ENCODE data around the gene URB2.
"Not testable (repeated sequence)": the region's sequence is repeated elsewhere in the genome, so short reads cannot be mapped to it uniquely, and the experiment has no call there.

The URB2 gene

DNA sequence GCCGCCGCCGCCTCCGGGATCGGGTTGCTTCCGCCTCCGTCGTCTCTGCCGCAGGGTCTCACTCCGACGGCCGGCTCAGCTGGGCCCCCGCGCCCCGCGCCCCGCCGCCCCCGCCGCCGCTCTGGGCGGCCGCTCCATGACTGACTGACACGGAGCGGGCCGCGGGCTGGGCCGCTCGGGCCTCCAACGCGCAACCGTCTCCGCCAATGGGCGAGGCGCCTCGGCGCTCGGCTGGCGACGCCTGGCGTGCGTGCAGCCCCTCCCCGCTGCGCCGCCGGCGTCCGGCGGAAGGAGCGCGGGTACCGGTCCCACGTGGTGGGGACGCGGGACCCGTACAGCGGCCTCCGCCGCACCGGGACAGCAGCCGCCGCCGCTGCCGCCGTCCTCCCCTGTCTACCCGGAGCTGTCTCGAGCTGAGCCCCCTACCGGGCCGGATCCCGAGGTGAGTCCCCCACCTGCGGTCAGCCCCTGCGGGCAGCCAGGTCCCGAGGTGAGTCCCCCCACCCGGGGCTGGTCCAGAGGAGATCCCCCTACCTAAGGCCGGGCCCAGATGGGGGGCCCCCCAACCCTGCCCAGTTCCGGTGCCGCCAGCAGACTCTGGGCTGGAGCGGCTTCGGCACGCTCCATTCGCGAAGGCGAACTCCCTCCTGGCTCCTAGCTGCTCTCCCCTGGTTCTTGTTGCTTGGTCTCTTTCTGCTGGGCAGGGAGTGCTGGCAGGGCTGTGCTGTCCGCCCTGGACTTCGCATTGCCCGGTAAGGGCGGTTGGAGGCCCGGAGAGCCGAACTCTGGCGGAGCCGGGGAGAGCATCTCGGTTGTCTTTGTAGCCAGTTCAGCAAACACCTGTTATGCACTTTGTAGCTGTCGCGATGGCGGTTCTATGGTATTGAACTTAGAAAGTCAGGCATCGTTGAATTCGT is at the start of gene URB2, which contains the start of gene TAF5L:
Gene URB2, plus strand, starts transcription at position 333 of the 917 bp plus-strand sequence. CDS start 1,387 bp downstream, outside the sequence.
Gene TAF5L, minus strand, starts transcription at position 208 of the 917 bp plus-strand sequence. CDS start 11,640 bp downstream, outside the sequence.
- DNase-seq (ENCODE audit: low read depth in 4 of 4, low spot score in 1 of 4) = peak; percentile 56 to 81 (median 68)

DNA sequence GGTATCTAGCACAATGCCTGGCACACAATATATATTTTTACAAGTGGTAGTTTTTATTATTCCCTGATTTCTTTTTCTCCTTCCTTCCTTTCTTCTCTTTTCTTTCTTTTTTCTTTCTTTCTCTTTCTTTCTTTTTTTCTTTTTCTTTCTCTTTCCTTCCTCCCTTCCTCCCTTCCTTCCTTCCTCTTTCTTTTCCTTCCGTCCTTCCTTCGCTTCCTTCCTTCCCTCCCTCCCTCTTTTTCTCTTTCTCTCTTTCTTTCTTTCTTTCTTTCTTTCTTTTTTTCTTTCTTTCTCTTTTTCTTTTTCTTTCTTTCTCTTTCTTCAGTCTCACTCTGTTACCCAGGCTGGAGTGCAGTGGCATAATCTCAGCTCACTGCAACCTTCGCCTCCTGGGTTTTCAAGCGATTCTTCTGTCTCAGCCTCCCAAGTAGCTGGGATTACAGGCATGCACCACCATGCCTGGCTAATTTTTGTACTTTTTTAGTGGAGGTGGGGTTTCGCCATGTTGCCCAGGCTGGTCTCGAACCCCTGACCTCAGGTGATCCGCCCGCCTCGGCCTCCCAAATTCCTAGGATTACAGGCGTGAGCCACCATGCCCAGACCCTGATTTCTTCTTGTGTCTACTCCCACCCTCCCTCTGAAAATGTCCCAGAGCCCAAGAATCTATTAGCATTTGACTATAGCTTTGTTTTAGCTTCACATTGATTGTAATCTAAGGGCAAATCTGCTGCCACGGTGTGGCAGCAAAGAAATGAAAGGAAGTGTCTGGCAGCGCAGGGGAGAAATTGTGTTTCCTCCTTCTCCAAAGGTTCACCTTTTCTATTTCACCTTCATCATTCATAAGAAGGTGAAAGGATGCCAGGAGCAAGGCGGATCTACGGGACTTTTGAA is 47.6 kb upstream of the URB2 start:
- no peak for DNase-seq (ENCODE audit: low read depth in 4 of 4, low spot score in 1 of 4)

DNA sequence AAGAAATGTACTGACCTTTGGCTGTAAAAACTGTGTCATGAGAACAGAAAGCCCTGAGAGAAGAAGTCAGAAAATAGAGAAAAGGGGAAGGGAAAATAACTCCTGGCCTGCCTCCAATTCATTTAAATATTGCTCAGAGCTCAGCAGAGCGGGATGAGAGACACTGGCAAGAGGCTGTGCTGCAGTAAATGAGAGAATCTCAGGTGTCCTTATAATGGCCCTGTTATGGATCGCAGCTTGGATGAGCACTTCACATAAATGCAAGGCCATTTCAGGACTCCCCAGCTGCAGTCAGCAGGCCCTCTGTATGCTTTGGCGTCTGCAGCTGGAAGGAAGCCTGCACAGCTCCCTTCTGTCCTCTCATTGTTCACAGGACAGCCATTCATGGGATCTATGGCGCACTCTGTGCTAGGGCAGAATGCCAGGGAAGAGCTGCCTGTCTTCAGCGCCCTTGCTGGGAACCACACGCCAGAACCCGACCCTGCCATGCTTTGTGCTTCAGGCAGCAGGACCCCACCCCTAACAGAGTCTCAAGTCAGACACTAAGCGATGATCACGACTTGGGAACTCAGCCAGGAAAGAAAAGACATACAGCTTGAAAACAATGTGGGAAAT is 46.9 kb upstream of the URB2 start:
- DNase-seq (ENCODE audit: low read depth in 4 of 4, low spot score in 1 of 4) = no peak

DNA sequence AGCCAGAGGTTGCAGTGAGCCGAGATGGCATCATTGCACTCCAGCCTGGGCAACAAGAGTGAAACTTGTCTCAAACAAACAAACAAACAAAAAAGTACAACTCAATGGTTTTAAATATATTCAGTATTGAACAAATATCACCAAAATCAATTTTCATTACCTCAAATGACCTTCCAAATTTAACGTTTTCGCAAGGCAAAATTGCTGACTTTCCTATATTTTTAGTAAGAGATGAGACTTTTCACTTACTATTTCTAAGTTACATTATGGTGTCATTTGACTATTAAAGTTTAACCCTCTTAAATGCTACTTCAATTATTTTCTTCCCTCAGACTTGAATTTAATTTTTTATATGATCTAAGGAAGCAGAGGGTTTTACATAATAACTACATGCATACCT is 44.6 kb upstream of the URB2 start:
- no peak for DNase-seq (ENCODE audit: low read depth in 4 of 4, low spot score in 1 of 4)

DNA sequence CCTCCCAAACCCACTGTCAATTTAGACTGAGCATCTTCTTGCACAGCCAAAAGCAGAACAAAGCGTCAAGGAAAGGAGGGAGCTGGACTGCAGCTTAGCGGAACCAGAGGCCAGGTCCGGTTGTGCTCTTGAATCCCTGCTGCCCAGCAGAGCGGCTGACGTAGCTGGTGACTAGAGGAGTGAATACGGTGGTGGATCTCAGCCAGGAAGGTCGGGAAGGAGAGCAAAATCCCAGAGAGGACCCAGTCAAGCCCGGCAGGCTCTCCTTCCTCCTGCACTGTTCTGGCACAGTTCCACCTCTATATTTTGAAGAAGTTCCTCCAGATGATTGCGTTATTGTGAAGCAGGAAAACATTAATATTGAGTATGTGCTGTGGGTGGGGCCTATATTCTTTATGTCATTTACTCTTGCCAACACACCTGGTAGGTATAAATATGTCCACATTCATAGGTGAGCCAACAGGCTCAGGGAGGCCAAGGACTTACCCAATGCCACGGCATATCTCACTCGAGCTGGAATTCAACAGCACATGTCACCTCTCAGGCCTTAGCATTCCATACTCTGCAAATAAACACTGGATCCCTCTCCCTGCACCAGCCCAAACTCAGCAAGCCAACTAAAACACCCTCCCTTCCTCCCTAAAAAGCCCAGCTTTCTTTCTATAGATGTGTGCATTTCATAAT is 43.9 kb upstream of the URB2 start:
- no peak for DNase-seq (ENCODE audit: low read depth in 4 of 4, low spot score in 1 of 4)

DNA sequence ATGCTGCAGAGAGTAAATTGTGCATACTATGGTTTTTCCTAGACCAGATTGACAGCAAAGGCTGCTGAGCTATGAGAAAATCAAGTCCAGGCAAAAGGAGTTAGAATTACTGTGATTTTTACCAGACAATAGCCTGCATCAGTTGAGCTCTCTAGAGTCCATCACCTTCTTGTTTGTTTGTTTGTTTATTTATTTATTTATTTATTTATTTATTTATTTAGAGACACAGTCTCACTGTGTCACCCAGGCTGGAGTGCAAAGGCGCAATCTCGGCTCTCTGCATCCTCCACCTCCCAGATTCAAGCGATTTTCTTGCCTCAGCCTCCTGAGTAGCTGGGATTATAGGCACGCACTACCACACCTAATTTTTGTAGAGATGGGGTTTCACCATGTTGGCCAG is 43.3 kb upstream of the URB2 start:
- DNase-seq (ENCODE audit: low read depth in 4 of 4, low spot score in 1 of 4) = no peak

DNA sequence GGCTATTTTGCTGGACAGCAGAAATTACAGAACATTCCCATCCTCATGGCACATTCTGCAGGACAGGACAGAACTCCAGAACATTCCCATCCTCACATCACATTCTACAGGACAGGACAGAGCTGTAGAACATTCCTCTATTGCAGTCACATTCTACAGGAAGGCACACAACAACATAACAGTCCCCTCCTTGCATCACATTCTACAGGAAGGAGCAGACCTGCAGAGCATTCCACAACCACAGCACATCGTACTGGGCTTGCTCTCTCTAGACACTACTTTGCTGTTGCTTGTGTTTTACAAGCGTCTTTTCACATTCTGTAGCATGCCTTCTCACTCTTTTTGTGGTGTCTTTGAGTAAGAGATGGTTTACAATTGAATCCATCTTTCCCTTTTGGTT is 40.7 kb upstream of the URB2 start:
- DNase-seq (ENCODE audit: low read depth in 4 of 4, low spot score in 1 of 4) = no peak

DNA sequence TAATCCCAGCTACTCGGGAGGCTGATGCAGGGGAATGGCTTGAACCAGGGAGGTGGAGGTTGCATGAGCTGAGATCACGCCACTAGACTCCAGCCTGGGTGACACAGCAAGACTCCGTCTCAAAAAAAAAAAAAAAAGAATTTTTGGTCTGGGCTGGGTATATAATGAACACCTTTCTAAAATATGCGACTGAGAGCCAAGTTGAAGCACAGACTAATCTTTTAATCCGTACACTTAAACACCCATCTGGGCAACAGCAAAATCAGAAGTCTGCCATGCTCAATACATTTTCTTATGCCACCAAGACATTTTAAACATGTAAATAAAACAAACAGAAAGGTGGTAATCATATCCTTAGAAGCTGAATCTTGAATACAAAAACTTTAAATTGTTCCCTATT is 35.9 kb upstream of the URB2 start:
- DNase-seq (ENCODE audit: low read depth in 4 of 4, low spot score in 1 of 4) = no peak

DNA sequence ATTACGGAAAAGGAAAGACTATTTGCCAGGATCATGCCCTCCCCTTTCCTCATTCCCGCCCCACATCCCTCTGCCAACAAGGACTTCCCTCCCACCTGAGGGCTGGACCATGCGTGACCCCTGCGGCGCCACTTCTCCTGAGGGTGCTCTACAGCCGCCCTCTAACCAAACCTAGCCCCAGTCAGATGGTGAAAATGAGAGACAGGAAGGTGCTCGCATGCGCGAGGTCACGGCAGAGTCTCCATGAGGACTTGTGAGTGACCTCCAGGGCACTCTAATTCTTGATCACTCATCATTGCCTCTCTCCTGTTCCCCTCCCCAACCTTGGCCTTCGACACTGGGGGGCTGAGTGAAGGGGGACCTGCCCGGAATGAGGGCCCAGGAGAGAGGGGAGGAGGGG is 32.2 kb upstream of the URB2 start:
- DNase-seq (ENCODE audit: low read depth in 4 of 4, low spot score in 1 of 4) = no peak

DNA sequence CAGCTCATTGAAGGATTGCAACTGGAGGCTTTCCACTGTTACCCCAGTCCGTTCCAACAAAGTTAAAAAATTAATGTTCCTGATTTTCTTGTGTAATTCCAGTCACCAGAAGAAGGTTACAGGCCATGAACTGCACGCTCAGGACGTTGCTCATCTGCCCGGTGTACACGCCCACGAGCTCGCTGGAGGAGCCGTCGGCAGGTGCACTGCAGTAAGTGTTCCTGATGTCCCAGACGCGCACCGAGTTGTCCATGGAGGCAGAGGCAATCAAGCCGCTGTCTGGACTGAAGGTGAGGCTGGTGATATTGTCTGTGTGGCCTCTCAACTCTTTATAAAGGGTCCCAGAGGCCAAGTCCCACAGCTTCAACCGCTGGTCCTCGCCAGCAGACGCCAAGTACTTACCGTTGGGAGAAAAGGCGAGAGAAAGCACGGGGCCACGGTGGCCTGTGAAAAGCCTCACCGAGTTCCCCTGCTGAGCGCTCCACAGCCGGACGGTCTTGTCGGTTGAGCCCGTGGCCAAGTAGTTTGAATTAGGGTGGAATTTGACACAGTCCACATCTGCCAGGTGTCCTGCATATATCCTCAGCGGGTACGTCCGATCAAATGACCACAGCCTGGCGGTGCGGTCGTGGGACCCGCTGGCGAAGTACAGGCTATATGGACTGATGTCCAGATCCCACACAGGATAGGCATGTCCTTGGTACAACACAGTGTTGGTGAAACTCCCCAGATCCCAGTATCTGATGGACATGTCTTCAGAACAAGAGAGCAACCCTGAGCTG is 31.6 kb upstream of the URB2 start:
- DNase-seq (ENCODE audit: low read depth in 4 of 4, low spot score in 1 of 4) = no peak

DNA sequence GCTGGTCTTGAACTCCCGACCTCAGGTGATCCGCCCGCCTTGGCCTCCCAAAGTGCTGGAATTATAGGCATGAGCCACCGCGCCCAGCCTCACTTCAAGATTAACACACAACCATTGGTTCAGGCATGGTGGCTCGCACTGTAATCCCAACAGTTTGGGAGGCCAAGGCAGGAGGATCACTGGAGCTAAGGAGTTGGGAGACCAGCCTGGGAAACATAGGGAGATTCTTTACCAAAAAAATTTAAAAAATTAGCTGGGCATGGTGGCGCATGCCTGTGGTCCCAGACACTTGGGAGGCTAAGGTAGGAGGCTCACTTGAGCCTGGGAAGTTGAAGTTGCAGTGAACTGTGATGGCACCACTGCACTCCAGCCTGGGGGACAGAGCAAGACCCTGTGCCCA is 30.2 kb upstream of the URB2 start:
- DNase-seq (ENCODE audit: low read depth in 4 of 4, low spot score in 1 of 4) = not testable (repeated sequence)

DNA sequence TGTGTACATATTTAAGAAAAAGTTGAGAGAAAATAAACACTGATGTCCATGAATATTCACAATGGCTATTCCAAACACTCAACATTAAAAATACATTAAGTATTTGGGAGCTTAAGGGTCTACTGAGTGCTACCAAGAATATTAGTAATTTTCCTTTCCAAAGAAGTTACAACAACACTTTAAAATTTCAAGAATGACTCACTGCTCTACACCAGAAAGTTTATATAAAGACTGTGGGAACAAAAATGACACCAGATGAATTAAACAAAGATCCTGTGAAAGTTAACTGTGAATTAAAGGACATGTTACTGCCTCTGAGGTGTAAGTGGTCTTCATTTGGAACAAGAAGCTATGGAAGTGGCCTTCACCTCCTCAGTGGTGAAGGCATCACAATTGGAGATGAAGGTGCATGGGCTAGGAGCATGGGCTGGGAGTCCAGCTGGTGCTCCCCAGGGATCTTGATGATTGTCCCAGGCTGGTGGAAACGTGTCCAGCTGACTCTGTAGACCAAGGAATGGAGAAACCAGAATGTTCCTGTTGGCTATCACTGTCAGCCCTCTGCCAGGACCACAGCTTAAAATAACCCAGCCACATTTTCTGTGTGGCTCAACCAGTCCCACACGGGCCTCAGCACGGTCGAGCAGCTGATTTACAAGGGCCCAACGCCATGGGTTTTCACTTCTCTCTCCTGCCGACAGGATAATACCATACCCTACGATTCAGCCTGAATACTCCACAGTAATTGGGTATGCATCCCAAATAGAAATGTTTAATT is 28.9 kb upstream of the URB2 start:
- DNase-seq (ENCODE audit: low read depth in 4 of 4, low spot score in 1 of 4) = no peak

DNA sequence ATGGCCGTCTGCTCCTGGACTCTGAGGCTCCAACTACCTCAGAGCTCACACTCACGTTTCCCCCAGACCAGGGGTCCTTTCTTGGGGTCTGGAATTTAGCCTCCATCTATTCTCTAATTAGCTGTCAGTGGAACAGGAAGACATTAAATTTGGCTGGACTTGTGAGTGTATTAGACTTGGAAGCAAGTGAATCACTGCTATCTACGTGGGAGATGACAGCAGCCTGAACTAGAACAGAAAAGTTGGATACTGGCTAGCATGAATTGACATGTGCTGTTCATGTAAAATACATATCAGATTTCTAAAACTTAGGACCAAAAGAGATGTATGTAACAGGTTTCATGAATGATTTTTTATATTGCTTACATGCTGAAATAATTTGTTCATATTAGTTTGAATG is 28.2 kb upstream of the URB2 start:
- DNase-seq (ENCODE audit: low read depth in 4 of 4, low spot score in 1 of 4) = no peak

DNA sequence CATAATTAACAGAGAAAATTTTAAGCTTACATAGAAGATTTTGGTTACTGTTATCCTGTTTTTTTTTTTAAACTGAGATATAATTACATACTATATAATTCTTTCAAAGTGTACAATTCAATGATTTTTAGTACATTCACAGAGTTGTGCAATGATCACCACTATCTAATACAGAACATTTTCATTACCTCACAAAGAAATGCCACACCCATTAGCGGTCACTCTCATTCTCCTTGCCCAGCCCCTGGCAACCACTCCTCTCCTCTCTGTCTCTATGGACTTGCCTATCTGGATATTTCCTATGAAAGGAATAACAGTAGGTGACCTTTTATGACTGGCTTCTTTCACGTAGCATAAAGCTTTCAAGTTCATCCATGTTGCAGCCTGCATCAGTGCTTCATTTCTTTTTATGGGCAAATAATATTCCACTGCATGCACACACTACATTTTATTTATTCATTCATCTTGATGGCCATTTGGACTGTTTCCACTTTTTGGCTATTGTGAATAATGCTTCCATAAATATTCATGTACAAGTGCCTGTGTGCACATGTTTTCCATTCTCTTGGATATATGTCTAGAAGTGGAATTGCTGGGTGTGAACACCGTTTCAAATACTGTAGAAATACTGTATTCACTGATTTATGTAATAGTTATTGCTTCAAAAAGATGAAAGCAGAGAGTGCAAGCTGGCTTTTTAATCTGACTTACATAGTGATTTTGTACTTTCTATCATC is 26.7 kb upstream of the URB2 start:
- DNase-seq (ENCODE audit: low read depth in 4 of 4, low spot score in 1 of 4) = no peak

DNA sequence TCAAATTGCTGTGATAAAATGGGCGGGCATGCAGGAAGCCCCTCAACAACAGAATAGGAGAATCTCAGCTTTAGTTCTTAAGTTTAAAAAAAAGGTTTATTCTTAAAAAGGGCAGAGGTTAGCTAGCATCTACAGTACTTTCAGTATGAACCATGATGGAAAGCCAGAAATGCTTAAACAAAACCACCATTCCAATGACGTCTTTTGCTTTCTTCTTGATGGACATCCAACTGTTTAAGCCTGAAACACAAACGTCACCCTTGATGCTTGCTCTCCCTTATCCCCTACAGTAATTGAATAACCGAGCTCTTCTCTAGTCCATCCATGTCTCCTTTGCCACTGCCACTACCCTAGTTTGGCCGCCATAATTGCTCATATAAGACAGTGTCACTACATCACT is 25.8 kb upstream of the URB2 start:
- no peak for DNase-seq (ENCODE audit: low read depth in 4 of 4, low spot score in 1 of 4)

DNA sequence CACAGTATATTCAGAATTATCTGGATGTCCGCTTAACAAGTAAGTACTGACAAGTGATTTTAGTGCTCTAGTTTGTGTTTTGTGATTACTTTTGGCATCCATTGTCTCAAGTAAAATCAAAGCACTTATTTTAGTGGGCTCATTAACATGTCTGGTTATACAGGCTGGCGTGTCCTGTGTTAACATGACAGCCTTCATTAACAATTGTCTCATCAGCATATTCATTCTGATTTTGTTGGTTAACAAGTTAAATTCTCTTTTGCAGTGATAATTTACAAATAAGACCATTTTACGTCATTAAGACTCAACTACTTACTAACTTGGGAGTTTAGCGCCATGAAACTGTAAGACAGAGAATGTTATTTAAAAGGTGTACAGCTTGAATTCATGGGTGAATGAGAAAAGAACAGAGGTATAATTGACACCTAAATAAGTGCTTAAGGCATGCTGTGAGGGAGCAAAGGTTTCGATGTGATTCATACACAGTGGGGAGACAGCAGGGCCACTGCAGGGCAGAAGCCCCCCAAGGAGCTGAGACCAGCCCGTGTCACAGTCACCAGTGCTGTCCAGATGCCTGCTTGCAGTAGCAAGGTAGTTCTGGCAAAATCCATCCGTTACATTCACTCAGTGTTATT is 22.6 kb upstream of the URB2 start:
- DNase-seq (ENCODE audit: low read depth in 4 of 4, low spot score in 1 of 4) = no peak

DNA sequence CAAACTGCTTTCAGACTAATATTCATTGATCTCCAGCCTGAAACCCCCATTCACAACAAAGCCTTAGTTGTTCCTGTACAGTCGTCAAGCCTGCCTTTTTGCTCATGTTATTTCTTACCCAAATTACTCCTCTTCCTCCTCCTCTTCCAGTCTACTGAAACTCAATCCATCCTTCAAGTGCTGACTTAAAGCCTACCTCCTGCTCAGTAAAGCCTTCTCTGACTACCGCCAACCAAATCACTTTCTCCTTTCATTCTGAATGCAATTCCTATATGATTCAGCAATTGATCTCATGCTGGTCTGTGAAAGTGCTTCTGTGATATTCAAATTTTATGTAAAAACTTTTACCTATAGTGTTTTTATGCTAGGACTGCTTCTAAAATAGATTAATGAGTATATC is 18.7 kb upstream of the URB2 start:
- no peak for DNase-seq (ENCODE audit: low read depth in 4 of 4, low spot score in 1 of 4)

DNA sequence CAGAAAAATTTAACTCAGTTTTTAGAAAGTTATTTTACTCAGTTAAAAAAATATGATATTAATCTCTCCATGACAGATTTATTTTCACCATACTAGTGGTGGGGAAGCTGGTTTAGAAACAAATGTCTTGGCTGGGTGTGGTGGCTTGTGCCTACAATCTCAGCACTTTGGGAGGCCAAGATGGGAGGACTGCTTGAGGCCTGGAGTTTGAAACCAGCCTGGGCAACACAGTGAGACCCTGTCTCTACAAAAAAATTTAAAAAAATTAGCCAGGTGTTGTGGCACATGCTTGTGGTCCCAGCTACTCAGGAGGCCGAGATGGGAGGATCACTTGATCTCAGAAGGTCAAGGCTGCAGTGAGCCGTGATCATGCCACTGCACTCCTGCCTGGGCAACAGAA is 17.5 kb upstream of the URB2 start:
- DNase-seq (ENCODE audit: low read depth in 4 of 4, low spot score in 1 of 4) = no peak

Data from stimulated activated CD4-positive, alpha-beta T cell treated with anti-CD3 and anti-CD28 coated beads, Interleukin-1b, Interleukin-23, amount 100 ng/mL, for 24 hours (primary cell).